AG09309 (cell line): Measurements from ENCODE around the gene PKDREJ.

Experiments
- DNase-seq: peaks from one replicate; pipeline ENCODE4 v3.0.0-alpha.2; 2010; ENCODE audit warnings: low read depth
- H3K4me3 ChIP-seq: 2 replicates; pipeline ENCODE4 v1.5.1; 2011; ENCODE audit warnings: mild to moderate bottlenecking, low read depth, low read length, moderate library complexity; ENCODE audit not compliant: control insufficient read depth
- CTCF ChIP-seq: IDR thresholded peaks from 2 replicates; pipeline ENCODE4 v1.5.1; 2011; ENCODE audit warnings: mild to moderate bottlenecking, low read depth, low read length, inconsistent platforms; ENCODE audit not compliant: insufficient read depth, control insufficient read depth; ENCODE audit errors: missing control alignments

PKDREJ gene

GRCh38 chr22:46214616-46215015 is 48.5 kb downstream of the PKDREJ start:
- no peak overlapping the region for H3K4me3 ChIP-seq
- no peak for TF ChIP-seq CTCF
- no peak for DNase-seq

- no peak for DNase-seq
- H3K4me3 ChIP-seq = no peak overlapping the region
- TF ChIP-seq CTCF = no peak
Observed at GRCh38 chr22:46214149-46214548, 49.0 kb downstream of the PKDREJ start.

GRCh38 chr22:46213052-46213451 is 50.1 kb downstream of the PKDREJ start:
- TF ChIP-seq CTCF = no peak
- H3K4me3 ChIP-seq = no peak overlapping the region
- no peak for DNase-seq

- DNase-seq = no peak
- H3K4me3 ChIP-seq = no peak overlapping the region
- no peak for TF ChIP-seq CTCF
Observed at GRCh38 chr22:46212195-46212594, 50.9 kb downstream of the PKDREJ start.

GRCh38 chr22:46209262-46209661 is 53.9 kb downstream of the PKDREJ start:
- no peak for TF ChIP-seq CTCF
- no peak for DNase-seq

More at GRCh38 chr22:46209262-46209661, 53.9 kb downstream of the PKDREJ start:
- H3K4me3 ChIP-seq = no peak overlapping the region
